Measurements from ENCODE around the gene LINC00237.

LINC00237 gene

DNA sequence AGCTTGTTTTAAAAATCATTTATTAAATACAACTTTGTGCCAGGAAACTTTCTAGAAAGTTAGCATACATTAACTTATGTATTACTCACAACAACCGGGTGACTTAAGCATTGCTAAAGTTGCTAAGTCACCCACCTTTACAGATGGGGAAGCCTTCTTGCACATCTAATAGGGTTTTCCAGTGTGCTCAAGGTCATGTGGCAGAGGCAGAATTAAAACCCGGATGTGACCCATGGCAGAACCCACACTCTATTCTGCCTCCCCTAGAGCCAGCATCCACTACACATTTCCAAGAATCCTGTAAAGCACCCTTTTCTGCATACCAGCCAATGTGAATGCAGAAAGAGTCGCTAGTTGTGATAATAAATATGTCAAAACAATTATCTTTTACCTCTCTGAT, 13.4 kb downstream of the LINC00237 start:
- no peak for DNase-seq

DNA sequence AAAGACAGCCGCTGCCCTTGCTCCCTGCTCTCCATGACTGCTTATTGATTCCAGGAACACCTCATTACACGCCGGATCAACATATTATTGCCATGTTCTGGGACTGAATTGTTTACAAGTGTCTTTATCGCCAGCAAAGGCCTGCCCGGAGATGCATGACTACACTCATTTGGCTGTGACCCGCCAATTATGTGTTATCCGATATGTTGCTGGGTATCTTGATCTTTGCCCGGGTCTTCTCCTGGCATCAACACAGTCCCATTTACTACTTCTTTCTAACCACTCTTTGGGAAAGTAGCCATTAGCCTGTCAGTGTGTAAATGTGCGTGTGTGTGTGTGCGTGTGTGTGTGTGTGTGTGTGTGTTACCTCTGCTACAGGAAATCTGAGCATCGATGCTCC, 15.4 kb downstream of the LINC00237 start:
- no peak for DNase-seq

DNA sequence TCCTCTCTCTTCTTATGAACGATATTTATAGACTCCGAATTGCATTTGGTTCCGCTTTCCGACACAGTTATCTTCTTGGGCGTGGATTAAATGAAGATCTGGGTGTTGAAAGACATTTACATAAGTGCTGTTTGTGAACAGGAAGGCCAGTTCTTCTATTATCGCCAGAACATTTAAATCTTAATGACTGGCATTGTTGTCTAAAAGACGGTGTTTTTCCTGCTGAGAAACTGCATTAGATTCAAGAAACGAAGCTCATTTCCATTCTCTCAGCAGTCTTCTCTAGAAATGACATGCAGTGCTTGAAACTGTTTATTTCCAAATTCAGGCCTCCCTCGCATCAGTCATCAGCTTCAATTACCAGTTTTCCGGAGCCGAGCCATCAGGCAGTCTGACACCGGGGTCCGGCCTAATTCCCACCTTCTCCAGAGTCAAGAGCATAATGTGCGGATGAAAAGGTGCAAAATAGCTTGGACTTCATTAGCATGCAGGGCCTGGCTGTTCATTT, 16.0 kb downstream of the LINC00237 start:
- DNase-seq, result no peak

DNA sequence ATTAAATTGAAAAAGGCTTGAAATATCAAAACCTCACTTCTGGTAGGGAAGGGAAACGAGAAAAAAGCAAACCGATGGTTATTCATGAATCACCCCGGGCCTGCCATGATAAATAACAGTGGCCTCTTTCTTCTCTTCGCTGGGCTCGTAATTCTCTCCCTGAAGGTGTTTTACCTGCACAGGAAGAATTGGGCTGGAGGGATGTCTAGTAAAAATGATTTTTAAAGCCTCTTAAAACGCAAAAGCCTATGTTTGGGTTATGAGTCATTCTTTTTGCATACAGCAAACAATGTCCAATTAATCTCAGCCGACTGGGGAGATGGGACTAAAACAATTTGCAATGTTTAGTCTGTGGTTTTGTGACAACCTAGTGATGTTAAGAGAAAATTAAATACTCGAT, 16.8 kb downstream of the LINC00237 start:
- DNase-seq, result no peak

DNA sequence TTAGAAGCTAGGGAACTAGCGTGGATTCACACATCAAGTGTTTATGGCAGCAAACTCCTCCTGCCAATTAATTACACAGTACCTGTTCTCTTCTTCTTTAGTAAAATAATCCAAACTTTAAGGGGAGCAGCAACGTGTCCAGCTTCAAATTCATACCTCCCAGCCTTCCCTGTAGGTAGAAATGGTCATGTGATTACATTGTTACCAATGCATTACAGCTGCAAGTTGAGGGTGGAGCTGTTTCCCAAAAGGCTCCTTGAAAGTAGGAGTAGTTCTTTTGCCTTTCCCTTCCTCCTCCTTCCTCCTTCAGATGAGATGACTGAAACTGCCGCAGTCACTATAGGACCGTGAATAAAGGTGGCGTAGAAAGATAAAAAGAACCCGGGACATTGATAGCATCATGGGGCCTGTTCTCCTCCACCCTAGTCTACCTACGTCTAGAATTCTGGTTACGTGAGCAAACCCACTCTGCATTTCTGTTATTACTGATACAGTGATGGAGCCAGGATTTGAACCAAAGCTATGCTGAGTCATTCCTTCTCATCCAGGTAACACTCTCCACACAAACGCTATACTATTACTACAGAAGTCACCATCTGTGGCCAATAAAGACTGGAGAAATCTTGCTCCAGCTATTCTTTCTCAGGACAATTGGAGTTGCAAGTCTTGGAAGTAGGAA, 18.2 kb downstream of the LINC00237 start:
- DNase-seq, result no peak

DNA sequence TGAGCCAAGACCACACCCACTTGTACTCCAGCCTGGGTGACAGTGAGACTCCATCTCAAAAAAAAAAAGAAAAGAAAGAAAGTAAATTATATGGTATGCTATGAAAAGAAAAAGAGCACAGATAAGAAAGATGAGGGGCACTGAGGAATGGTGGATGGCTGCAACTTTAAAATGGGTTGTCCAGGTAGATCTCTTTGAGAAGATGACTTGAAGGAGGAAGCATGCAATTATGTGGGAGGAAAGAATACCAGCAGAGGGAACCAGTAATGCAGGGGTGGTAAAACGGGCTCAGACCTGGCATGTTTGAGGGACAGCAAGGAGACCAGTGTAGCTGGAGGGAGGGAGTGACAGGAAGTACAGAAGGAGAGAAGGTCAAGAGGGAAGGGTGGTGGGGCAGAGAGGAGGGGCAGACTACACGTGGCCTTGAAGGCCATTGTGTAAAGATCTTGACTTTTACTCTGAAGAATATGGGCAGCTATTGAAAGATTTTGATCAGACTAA, 22.3 kb downstream of the LINC00237 start:
- DNase-seq, result no peak

DNA sequence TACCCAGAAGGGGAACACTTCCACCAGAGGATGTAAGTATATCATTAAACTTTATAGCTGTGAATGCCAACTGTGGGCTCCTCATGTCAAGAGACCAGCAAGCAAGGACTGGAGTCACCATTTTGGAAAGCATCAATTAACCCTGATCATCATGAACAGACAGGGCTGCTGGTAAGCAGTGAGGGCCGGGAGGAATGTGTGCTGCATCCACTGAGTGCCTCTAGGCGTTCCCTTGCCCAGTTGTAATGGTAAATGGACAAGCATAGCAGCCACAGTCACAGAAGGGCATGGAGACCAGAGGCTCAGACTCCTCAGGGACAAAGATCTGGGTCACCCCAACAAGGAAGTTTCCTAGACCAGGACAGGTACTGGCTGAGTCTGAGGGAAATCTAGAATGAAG, 23.6 kb downstream of the LINC00237 start:
- no peak for DNase-seq

DNA sequence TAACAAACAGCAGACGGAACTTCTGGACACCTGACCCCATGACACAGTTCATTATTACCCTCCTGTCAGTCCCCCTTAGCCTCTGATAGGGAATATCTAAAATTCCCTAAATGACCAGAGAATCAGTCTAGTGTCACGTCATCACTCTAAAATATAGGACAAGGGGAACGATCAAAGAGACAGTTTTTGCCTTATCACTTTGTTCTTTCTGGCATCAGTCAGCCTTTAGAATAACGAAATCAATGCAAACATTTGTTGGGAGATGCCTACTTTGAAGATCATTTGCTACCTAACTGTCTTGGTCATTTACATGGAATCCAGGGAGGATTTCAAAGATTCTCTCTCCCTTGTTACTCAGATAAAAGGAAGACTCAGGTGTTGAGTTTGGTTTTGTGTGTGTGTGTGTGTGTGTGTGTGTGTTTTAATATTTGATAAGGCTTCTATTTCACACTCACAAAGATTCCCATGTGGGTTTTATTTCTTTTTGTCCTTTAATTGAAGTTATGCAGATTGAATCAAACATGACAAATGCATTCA, 28.3 kb downstream of the LINC00237 start:
- DNase-seq, result no peak

DNA sequence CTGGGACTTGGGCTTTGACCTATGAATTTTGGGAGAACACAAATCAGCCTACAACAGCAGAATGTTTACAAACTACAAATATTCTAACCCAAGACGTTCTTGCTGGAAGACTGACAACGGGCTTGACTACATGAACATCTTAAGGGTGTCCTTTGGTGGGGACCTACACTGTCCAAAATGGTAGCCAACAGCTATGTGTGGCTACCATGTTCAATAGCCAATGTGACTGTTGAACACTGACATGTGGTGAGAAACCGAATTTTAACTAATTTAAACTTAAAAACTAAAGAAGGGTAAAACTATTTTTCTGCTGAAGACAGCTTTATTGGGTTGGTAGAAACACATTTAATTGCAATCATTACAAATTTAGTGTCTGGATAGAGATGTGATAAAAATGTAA, 30.1 kb downstream of the LINC00237 start:
- no peak for DNase-seq

DNA sequence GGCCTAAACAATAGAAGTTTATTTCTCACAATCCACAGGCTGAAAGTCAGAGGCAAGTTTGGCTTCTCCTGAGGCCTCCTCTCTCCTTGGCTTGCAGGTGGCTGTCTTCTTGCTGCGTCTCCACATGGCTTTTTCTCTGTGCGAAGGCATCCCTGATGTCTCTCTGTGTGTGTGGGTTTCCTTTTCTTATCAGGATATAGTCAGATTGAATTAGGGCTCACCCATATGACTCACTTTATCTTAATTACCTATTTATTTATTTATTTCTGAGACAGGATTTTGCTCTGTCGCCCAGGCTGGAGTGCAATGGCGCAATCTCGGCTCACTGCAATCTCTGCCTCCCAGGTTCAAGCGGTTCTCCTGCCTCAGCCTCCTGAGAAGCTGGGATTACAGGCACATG, 30.7 kb downstream of the LINC00237 start:
- no peak for DNase-seq

DNA sequence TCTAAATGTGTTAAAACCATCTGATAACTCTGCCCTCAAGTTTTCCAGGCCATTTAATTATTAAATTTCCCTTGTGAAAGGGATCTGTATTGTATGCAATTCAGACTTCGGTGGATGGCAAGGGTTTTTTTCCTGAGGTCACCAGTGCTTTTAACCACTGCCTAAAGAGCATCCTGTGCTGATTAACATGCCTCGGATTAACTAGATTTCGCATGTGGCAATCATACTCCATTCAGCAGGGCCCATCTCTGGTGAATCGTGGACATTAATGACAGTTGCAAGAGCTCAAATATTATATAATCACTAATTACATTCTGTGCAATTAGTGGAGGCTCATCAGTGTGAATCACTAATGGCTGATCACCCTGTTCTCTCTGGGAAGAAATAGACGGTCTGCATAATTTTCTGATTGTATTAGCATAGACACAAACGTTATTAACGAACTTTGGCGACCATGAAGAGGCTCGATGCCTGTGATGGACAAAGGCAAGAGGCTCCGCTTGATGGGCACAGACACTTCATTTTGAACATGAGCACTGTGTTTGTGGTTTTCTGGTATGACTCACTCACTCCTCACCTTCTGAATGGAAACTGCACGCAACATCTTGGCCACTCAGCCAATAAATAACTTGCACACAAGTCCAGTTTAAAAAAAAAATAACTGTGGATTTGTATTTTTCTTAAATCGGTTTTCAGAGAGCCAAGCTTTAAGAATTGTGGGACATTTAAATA, 31.4 kb downstream of the LINC00237 start:
- no peak for DNase-seq

DNA sequence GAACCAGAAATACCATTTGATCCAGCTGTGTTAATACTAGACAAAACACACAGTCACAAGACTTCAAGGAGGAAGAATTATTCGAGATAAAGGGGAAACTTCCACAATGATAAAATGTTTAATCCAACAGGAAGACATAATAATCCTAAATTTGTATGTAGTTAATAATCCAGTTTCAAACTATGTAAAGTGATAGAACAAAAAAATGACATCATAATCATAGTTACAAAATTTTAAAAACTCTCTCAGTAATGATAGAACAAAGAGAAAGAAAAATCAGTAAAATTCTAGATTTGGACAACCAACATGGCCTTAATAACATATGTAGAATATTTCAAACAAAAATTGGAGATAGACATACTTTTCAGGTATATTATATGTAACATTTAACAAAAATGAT, 38.9 kb downstream of the LINC00237 start:
- no peak for DNase-seq

DNA sequence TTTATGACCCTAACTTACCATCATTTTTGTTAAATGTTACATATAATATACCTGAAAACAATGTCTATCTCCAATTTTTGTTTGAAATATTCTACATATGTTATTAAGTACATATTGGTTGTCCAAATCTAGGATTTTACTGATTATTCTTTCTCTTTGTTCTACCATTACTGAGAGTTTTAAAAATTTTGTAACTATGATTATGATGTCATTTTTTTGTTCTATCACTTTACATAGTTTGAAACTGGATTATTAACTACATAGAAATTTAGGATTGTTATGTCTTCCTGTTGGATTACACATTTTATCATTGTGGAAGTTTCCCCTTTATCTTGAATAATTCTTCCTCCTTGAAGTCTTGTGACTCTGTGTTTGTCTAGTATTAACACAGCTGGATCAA, 41.2 kb downstream of the LINC00237 start:
- no peak for DNase-seq

DNA sequence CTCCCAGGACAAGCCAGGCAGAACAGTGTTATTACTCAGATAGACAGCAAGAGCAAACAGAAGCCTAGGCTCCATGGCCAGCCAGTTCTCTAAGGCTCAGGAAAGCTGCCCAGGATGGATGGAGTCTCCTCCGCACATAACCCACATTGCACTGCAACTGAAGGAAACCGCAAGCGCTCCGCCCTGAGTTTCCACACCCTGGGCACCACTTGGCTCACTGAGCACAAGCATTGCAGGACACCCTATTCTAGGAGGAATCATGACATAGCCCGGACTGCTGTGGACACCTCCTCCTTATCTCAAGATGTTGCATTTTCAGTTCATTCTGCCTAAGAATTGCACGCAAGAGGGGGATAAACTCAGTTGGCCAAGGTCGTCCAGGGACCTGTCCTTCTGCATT, 42.9 kb downstream of the LINC00237 start:
- DNase-seq, result no peak

DNA sequence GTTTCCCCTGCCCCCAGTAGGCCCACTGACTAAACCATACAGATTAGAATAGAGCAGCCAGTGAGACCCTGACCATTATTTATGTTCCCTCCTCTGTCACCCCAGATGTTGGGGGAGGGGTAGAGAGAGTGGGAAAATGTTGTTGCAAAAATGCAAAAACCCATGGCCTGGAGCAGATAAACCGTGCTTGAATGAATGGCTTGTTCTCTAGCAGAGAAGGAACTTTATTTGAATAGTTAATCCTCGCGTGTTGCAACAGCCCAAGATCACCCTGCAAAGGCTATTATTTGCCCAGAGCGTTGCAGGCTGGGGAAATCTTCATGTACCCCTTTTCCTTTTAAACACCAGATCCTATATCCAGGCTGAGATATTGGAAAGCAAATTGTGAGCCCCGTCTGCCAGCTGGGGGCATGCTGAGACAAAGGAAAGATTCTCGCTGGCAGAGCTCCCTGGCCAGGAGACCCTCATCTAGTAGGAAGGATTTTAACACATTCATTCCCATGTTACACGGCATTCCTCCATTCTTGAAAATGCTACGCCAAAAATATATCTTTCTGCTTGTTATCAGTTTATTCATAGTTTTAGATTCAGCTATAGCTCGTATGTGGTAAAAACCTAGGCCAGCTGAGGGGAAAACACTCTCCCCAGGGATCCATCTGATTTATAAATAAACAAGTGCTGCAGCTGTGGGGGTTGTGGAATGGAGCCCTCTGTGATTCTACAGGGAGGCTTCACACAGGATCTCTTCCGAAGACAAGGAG, 53.0 kb downstream of the LINC00237 start:
- DNase-seq, result no peak

DNA sequence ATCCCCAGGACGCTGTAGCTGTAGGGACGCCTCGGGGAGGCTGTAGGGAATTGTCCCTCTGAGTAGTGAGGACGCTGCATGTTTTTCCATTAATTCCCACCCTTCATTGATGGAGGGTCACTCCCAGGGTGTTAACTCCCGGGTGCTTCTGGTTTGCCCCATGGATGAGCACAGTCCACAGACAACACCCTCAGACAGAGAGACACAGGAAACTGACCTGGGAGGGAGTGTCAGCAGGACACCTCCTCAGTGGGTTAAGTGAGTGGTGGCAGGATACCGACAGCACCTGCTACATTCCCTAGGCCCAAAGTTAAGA, 53.5 kb downstream of the LINC00237 start:
- DNase-seq, result no peak

DNA sequence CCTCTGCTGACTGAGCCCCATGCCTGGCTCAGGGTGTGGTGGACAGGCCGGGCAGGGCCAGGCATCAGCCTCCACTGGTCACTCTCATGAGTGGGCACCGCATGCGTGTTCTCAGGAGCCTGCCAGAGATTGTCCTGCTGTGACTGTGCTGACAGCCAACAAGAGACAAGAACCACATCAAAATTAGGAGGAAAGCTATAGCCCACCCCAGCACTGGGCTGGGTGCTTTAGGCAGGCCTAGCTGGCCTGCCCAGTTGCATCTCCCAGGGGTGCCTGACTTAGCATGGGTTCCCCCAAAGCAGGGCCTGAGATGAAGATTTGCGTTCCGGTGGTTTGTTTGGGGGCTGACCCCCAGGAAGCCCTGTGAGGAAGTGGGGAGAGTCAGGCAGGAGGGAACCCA, 53.9 kb downstream of the LINC00237 start:
- no peak for DNase-seq

DNA sequence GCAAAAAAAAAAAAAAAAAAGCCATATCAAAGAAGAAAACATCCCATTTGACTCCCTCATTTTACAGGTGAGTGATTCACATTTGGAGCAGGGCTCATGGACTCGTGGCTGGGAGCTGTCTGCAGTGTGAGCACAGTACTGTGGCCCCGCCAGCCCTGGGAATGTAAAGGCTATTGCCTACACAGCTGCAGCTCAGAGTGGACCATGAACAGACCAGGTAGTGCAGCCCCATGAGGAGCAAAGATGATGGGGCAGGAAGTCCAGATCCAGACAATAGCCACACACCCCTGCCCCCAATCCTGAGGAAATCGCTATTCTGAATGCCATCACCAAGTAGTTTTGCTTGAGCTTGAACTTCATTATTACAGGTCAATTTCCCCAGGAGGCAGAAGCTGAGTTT, 55.4 kb downstream of the LINC00237 start:
- no peak for DNase-seq

DNA sequence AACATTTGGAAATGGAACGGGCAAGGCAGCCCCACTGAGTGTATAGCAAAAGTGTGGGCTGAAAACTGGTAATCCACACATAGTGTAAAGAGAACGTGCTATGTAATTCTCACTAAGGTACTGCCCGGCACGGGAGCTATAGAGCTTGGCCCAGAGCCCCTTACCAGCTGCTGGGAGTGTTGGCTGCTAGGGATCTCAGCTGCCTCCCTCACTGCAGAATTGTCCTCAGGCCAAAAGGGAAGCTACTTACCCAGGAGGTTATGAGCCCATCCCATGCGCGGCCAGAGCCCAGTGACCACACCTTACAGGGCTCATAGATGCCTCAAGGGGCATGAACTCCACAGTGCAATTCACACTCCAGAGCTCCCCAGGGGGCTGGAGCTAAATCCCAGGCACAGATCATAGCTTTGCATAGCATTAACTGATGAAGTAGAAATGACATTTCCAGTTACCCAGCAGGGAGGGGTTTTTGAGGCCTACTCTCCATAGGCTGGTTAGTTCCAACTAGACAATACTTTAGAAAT, 56.8 kb downstream of the LINC00237 start:
- no peak for DNase-seq

DNA sequence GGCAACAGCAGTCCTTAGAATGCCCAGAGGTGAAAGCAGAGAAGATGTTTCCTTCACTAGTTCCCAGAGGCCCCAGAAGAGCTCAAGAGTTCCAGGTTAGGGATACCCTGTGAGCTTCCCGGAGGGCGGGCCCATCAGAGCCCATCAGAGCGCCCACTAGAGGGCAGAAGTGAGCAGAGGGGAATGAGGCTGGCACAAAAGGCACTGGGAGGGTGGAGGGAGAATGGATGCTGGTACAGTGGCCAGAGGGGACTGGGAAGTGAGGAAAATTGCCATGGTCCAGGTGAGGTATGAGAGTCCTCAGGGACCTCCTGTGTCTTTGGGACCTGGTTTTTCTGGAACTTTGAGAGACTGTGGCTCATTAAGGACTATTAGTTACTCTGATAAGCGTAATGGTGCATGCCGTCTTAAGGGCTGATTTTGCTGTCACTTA, 57.3 kb downstream of the LINC00237 start:
- DNase-seq, result peak; percentile 23

DNA sequence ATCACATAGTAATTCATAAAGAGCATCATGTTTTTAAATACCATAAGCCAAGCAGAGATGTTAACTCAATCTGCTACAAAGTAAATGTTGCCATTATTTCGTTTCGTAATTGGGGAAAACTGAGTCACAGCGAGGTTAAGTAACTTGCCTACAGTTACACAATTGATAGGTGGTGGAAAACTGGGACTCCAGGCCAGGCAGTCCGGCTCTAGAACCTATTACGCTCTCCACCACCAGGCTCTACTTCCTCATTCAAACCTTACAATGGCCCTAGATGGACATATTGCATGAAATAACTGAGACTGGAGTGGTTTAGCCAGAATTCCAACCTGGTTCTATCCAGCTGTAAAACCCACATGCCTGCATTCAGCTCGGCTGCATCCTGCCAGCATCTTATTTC, 58.2 kb downstream of the LINC00237 start:
- DNase-seq, result no peak

DNA sequence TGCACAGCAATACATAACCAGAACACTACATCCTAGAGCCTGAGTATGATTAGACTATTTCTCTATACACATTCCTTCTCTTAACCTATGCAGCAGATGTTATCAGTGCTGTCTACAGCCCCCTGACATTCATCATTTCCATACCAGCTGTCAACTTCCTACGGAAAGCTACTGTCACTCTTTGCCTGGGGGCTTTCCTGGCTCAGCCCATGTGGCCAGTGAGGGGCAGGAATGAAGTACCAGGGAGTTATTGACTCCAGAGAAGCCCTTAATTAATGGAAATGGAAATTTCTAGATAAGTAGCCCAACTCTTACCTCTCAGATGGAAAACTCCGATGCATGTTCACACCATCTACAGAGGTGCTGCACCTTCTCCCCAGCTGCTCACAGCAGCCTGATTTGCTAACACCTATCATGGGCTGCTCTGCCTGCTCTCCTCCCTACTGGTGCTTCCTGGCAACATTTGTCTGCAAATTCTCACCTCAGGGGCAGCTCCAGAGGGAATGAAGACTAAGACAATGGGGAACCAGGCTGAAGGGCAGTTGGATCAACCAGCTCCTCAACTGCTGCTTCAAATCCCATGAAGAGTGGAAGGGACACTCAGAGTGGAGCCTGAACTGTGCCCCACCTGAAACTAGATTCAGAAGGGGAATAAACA, 59.6 kb downstream of the LINC00237 start:
- DNase-seq, result no peak
